Brain microvascular endothelial cell (primary cell): Measurements from ENCODE around the gene ALK.

Experiments used
- DNase-seq: peaks from one replicate; pipeline ENCODE4 v3.0.0-alpha.2; 2020
- H3K27ac ChIP-seq: fragments of 250-450 bp; sonication (Bioruptor Pico); 2 replicates; pipeline ENCODE4 v1.5.1; 2020; ENCODE audit warnings: mild to moderate bottlenecking, moderate library complexity
- H3K27me3 ChIP-seq: fragments of 250-450 bp; sonication (Bioruptor Pico); replicated peaks from 2 replicates; pipeline ENCODE4 v1.5.1; 2020; ENCODE audit warnings: mild to moderate bottlenecking
- H3K36me3 ChIP-seq: fragments of 250-450 bp; sonication (Bioruptor Pico); replicated peaks from 2 replicates; pipeline ENCODE4 v1.5.1; 2020; ENCODE audit warnings: mild to moderate bottlenecking
- H3K4me3 ChIP-seq: 2 replicates; pipeline ENCODE4 v1.5.1; 2011; ENCODE audit warnings: low read depth, mild to moderate bottlenecking, control low read depth, low read length, moderate library complexity
- in situ Hi-C: cut with HindIII; loops from 2 replicates; pipeline ENCODE4 v1.10.0; 2017; ENCODE audit warnings: low sequenced_read_pairs, low pct_ligation_motif_present
- TF ChIP-seq, protein P1 (sequence below): IDR thresholded peaks from 2 replicates; pipeline ENCODE4 v1.5.1; 2011; ENCODE audit warnings: low read depth, mild to moderate bottlenecking, moderate library complexity, low read length, control low read depth, inconsistent platforms; ENCODE audit errors: missing control alignments

ALK gene

DNA sequence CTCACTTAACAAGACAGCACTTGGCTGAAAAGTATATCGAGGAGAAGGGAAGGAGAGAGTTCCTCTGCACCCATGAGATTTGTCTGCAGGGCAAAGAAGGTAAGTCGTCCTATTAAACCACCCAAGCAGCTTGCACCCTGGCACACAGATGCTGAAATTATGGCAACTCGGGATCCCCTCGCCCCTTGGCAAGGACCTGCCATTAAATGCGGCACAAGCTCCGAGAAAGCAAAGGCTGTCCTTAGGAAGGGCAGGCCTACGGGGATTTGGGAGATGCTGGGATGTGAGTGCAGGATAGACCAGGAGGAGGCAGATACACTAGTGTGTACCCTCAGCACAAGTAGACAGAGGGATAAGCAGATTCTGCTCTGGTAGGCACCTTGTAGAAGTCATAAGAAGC is 191.5 kb downstream of the ALK start:
- H3K36me3 ChIP-seq = no peaks in the 10 kb centered on the region
- no peak overlapping the region for H3K27ac ChIP-seq
- TF ChIP-seq, protein P1, sequence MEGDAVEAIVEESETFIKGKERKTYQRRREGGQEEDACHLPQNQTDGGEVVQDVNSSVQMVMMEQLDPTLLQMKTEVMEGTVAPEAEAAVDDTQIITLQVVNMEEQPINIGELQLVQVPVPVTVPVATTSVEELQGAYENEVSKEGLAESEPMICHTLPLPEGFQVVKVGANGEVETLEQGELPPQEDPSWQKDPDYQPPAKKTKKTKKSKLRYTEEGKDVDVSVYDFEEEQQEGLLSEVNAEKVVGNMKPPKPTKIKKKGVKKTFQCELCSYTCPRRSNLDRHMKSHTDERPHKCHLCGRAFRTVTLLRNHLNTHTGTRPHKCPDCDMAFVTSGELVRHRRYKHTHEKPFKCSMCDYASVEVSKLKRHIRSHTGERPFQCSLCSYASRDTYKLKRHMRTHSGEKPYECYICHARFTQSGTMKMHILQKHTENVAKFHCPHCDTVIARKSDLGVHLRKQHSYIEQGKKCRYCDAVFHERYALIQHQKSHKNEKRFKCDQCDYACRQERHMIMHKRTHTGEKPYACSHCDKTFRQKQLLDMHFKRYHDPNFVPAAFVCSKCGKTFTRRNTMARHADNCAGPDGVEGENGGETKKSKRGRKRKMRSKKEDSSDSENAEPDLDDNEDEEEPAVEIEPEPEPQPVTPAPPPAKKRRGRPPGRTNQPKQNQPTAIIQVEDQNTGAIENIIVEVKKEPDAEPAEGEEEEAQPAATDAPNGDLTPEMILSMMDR = no peak
- DNase-seq = no peak
- in situ Hi-C loops = no loop called here
- H3K4me3 ChIP-seq = no peak overlapping the region
- H3K27me3 ChIP-seq = no peaks in the 10 kb centered on the region

GRCh38 chr2:29729401-29729800 is 192.0 kb downstream of the ALK start:
- H3K4me3 ChIP-seq = no peak overlapping the region
- no peaks in the 10 kb centered on the region for H3K36me3 ChIP-seq
- no peak overlapping the region for H3K27ac ChIP-seq
- H3K27me3 ChIP-seq = no peaks in the 10 kb centered on the region
- TF ChIP-seq, protein P1 = no peak
- no peak for DNase-seq
- in situ Hi-C loops = no loop called here

- no peaks in the 10 kb centered on the region for H3K36me3 ChIP-seq
- no peak overlapping the region for H3K4me3 ChIP-seq
- no peak overlapping the region for H3K27ac ChIP-seq
- no peak for DNase-seq
- TF ChIP-seq, protein P1 = no peak
- H3K27me3 ChIP-seq = no peaks in the 10 kb centered on the region
- in situ Hi-C loops = no loop called here
Measured at GRCh38 chr2:29726976-29727375, 194.4 kb downstream of the ALK start.

DNA sequence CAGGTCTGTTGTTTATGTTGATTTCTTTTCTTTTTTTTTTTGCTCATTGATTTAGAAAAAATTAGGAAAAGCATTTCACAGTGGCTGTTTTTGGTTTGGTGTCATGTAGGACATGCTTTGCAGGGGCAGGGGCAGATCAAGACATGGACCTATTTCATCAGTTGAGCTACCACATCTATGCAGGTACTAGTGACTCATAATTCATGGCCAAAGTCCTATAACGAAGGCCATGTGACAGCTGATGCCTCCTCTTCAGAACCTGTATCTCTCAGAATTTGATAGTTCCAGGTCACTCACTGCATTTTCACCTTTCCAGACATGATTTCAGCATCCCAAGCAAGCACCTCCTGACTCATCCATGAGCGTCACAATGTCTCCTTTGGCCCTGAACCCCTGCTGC is 195.8 kb downstream of the ALK start:
- Histone ChIP-seq H3K4me3 (no peak overlapping the region), H3K27me3 (no peaks in the 10 kb centered on the region), H3K36me3 (no peaks in the 10 kb centered on the region), H3K27ac (no peak overlapping the region)
- no peak for DNase-seq
- in situ Hi-C loops = no loop called here
- TF ChIP-seq, protein P1 = no peak

- no peak overlapping the region for H3K27ac ChIP-seq
- no peak overlapping the region for H3K4me3 ChIP-seq
- in situ Hi-C loops = no loop called here
- DNase-seq = no peak
- no peaks in the 10 kb centered on the region for H3K27me3 ChIP-seq
- TF ChIP-seq, protein P1 = no peak
- no peaks in the 10 kb centered on the region for H3K36me3 ChIP-seq
Measured at GRCh38 chr2:29724282-29724681, 197.1 kb downstream of the ALK start.

DNA sequence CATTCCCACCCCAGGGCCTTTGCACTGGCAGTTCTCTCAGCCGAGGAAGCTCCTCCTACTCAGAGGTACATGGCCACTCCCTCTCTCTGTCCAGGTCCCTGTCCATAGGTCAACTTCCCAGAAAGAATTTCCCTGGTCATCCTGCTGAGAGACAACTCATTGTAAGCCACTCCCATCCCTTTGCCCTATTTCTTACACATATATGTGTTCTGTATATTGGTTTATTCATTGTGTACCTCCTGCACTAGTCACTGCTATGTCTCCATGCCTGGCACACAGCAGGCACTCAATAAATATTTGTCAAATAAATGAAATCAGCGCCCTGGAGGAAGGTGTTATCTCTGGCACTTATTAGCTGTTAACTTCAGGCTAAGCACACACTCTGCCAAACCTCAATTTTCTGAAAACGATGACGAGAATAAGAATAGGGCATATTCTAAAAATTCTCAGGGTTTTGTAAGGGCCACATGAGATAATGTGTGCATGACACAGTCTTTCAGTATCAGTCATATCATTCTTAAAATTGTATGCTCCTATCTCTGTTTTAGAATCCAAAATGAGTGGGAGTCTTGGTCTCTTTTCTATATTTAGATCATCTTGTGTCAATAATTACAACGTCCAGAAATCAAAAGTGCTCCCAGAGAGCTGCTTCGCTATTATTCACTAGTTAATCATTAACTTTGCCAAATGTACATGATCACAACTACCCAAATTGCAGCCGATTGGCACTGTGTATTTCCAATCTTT is 198.0 kb downstream of the ALK start:
- Histone ChIP-seq H3K27me3 (no peaks in the 10 kb centered on the region), H3K36me3 (no peaks in the 10 kb centered on the region), H3K4me3 (no peak overlapping the region), H3K27ac (no peak overlapping the region)
- TF ChIP-seq, protein P1 = no peak
- no peak for DNase-seq
- in situ Hi-C loops = no loop called here
